HG02852 (cell line): ENCODE data around the gene MYO15B.

ENCODE experiments used
- ATAC-seq: cut with Tn5 transposase; IDR thresholded peaks from one replicate; pipeline ENCODE4 v1.9.1; 2021; ENCODE audit warnings: mild to moderate bottlenecking, moderate library complexity; ENCODE audit not compliant: unreplicated experiment

MYO15B gene

GRCh38 chr17:75622771-75623273, 35.2 kb downstream of the MYO15B start:
- ATAC-seq: no peak

DNA sequence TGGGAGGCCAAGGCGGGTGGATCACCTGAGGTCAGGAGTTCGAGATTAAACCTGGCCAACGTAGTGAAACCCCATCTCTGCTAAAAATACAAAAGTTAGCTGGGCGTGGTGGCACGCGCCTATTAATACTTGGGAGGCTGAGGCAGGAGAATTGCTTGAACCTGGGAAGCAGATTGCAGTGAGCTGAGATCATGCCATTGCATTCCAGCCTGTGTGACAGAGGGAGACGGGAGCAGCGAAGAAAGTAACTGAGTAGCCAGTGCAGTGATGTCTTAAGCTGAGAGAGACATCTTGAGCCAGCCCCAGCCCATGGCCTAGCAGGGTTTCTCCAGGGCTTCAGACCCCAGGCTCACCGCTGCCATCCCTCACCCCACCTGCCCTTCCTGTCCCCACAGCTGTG, 35.8 kb downstream of the MYO15B start:
- ATAC-seq: no peak

DNA sequence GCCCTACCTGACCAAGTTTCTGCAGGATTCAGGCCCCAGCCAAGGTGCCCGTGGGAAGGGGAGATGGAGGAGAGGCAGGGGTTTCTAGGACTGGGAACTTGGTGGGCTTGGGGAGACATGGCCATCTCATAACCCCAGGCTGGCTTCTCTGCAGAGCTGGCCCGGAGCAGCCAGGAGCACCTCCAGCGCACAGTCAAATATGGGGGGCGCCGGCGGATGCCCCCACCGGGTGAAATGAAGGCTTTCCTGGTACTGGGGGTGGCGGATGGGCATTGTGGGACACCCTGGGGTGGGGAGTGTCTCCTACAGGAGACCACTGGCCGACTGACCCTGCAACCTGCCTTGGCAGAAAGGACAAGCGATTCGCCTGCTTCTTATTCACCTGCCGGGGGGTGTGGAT, 36.4 kb downstream of the MYO15B start:
- no peak for ATAC-seq

GRCh38 chr17:75624714-75625345, 37.2 kb downstream of the MYO15B start:
- no peak for ATAC-seq

DNA sequence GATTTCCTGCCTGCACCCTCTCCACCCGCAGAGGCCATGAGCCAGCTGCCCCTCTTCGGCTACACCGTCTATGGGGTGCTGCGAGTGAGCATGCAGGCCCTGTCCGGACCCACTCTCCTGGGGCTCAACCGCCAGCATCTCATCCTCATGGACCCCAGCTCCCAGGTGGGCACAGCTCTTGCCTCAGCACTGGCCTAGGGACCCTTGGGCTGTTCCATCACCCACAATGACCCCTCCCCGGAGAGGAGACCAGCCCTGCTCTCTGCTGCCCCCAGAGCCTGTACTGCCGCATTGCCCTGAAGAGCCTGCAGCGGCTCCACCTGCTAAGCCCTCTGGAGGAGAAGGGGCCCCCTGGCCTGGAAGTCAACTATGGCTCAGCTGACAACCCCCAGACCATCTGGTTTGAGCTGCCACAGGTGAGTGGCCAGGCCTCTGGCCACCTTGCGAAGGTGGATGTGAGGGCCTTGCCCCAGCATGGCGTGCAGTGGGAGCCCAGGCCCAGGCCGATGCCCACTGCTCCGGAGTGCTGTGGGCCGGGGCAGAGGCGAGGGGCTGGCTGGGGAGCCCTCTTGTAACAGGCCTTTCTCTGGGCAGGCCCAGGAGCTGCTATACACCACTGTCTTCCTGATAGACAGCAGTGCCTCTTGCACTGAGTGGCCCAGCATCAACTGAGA, 38.4 kb downstream of the MYO15B start:
- ATAC-seq: no peak

DNA sequence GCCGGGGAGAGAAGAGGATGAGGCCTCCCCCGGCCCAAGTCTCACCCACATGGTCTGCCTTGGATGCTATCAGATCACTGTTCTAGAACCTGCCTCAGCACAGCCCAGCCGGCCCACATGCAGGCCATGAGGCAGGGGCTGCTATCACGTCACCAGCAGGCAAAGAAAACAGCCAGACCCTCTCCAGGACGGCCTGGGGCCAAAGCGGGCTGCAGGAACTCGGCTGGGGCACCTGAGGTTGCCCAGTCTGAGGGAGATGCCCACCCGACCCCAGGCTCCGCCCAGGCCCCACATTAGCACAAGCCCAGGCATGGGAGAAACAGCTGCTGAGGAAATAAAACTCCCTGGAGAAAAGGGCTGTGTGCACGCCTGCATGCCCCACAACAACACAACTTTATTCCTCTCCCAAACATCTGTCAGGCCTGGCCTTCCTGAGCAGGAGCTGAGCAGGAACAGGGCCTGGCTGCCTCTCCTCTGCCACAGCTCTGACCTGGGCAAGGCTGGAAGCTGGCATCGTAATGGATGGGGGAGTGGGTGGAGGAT, 39.0 kb downstream of the MYO15B start:
- no peak for ATAC-seq

GRCh38 chr17:75627094-75627493, 39.5 kb downstream of the MYO15B start:
- no peak for ATAC-seq

- ATAC-seq: no peak
These were observed 40.8 kb downstream of the MYO15B start for GRCh38 chr17:75628425-75628824.

- ATAC-seq: no peak
These were observed 41.6 kb downstream of the MYO15B start for GRCh38 chr17:75629157-75629556.

DNA sequence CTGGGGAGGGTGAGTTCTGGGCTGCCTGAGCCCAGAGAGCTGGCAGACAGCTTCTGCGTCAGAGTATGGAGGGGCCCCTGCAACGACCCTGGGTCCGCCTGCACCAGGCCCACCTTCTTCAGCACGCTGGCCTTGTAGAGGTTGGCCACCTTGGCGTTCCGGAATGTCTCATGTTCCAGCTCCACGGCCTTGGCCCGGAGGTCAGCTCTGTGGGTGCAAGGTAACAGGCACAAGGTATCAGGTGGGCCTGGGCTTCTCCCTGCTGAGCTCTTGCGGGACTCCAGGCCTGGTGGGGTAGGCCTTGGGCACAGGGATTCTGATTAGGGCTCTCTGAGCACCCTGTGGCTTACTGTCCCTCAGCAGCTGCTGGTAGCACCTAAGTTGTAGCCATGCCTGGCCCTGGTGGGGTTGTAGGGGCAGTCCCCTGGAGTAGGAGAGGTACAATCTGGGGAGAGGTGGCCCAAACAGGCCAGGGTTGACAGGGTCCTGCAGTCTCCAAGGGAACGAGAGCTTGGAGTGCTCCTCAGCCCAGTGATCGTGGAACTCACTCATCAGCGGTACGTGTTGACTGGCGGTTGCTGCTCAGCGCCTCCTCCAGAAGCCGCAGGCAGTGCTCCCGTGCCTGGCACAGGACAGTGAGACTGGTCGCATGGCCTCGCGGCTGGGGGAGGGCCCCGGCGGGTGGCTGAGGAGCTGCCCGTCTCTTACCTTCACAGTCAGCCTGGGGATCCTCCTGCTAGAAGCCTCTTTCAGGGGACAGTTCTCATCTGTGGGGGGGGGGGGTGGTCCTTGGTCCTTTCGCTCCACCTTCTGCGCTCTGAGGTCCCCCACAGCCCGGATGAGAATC, 42.7 kb downstream of the MYO15B start:
- no peak for ATAC-seq

DNA sequence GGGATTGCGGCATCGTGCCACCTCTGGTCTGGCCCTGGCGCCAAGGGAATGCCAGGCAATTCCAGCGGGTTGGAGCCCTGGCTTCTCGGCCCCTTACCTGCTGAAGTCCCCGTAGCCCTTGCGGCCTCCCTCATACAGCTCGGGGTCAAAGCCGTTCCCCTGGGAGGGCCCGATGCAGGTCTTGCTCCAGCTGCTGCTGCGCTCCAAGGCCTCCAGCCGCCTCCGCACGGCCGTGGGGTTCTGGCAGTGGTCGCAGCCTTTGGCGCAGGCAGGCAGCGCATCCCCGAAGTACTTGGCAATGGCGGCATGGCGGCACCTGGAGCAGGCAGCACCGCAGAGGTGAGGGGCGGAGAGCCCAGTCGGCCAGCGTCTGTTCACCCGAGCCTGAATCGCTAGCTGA, 43.8 kb downstream of the MYO15B start:
- ATAC-seq: no peak

- ATAC-seq: no peak
These were observed 44.8 kb downstream of the MYO15B start for GRCh38 chr17:75632428-75632827.

DNA sequence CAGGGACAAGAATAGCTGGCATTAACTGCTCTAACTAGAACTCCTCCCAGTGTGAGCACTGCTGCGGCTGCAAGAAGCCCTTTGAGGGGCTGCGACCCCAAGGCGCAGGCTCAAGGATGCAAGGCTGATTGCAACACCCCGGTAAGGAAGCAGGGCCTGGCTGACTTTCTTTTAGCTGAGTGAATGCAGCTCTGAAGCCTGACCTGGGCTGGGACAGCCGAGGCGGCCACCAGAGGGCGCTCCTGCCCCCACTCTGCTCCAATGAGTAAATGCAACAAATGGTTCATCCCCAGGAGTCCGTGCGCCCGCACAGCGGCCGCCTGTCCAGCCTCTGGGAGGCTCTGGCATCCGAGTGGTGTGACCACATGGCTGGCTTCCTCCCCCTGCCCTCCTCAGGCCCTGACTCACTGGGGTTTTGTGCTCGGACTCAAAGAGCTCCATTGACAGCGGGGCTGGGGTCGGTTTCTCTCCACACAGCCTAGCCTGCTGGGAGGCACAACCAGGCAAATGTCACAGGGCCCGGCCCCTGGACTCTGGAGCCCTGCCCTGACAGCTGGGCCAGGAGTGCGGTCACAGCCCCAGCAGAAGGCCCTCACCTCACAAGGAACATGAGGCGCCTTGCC, 45.4 kb downstream of the MYO15B start, which contains the start of gene SMIM5:
SMIM5 (plus strand) TSS at position 572 of the 623 bp plus-strand sequence. CDS start 6,768 bp downstream, outside the sequence.
- no peak for ATAC-seq

DNA sequence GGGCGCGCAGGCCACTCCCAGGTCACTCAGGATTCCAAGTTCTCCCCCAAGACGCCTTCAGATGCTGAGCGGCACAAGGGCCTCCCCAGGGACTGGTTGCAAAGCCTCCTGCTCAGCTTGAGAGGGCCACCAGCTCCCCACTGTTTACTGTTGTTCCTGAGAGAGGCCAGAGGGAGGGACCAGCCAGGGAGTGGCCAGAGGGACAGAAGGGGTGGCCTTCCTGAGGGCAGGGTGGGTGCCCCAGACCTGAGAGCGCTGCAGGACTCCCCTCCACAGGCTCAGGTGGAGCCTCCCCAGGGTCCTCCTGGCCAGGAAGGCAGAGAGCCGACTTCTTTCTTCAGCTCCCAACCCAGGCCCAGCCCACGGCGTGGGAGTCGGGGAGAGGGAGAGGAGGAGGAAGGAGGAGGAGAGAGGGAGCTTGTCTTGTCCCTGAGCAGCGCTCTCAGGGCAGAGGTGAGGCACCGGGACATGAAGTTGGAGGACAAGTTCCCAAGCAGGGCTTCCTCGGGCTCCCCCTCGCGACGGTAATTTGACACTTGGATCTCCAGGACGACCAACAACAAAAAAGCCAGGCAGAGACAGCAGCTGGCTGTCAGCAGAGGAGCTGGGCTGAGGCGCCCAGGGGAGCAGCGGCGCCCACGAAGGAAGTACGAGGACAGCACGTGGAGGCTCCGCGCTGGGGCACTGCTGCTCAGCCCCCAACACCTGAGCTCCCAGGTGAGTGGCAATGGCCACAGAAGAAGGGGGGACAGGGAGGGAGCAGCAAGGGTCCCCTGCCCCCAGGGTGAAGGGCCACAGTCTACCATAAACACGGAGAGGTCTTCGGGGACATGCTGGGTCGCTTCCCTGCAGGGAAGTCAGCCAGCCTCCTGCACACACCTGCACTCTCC, 46.1 kb downstream of the MYO15B start:
- no peak for ATAC-seq

DNA sequence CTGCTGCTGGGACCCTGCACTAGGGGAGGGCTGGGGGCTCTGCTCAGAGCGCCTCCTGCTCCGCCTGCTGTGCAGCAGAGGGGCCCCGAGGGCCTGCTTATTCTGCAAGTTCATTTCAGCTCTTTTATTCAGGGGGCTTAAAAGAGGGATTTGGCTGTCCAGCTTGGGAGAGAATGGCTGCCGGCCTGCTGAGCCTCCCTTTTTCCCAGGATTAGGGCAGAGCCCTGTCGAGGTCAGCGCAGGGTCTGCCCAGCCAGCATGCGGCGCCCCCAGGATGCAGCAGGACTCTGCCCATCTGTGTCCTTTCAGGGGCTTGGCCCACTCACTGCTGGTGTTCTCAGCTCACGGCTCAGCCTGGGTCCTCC, 46.8 kb downstream of the MYO15B start:
- ATAC-seq: no peak

DNA sequence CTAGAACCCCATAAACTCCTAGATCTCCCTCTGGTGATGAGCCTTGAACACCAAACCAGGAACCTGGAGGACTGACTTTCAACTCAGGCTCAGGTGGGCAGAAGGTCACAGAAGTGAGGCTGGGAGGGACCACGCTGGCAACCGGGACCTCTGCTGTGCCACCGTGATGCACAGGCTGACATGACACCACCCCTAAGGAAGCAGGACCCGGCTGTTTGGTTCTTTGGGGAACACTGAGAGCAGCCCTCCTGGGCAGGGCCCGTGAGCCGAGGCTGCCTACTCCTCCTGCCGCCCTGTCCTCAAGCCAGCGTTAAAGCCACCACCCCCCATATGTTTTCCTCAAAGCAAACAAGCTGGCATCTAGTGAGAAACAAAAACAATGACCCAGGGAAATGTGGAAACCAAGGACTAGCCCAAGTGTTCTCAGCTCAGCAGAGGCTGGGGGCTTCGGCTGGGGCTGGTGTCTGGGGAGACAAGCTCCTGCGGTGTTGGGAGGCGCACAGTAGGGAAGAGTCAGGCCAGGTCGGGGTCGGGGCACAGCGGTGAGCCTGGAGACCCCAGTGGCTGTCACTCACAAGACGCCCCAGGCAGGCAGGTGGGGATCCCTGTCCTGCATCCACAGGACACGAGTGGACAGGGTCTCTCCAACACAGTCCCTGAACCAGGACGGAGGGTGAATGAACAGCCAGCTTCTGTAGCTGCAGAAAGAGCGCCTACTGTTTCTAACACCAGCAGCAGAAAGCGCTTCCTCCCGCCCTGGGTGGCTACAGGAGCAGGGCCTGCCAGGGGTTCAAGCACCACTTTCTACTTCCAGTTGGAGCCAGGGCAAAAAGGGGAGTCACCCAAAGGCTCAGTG, 47.4 kb downstream of the MYO15B start:
- no peak for ATAC-seq

- no peak for ATAC-seq
These were observed 48.1 kb downstream of the MYO15B start for GRCh38 chr17:75635610-75636202.

DNA sequence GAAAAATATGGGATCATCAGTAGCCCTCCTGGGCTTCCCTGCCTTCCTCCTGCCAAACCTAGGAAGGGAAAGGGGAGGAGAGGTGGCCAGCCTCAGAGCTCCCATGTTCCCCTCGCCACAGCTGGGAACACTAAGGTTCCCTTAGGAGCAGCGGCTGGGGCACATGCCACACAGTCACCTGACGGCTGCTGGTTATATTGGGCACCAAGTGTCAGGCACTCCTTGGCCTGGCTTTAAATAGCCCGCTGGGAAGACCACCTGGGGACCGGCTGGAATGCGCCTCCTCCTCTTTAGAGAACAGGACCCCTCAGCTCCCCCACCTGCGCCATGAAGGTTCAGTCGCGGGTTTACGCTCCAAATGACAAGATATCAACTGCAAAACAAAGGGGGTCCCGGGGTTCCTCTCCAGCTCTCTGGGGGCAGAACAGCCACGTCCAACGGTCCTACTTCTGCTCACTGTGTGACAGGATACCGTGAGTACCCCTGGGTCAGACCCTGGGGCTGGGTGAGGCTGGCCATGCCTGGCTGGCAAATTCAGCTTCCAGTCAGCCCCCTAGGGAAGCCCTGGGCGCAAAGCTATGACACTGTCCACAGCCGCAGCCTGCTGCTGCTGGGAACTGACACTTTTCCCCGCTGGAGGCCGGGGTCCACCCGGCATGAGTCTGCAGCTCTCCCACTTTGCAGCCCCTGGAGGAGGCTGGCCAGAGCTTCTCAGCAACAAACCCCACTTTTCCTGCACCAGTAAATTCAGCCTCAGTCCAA, 49.0 kb downstream of the MYO15B start:
- ATAC-seq: no peak
